Measurements from ENCODE around the gene BAZ1B. TPM values are rescaled to one million over a fixed set of nuclear protein-coding genes. Genes with fewer than 3 reads are reported as not detected.

The BAZ1B gene
- total and polyA plus RNA-seq, 8 donors = 8.9 to 210 (median 46.5) TPM

DNA sequence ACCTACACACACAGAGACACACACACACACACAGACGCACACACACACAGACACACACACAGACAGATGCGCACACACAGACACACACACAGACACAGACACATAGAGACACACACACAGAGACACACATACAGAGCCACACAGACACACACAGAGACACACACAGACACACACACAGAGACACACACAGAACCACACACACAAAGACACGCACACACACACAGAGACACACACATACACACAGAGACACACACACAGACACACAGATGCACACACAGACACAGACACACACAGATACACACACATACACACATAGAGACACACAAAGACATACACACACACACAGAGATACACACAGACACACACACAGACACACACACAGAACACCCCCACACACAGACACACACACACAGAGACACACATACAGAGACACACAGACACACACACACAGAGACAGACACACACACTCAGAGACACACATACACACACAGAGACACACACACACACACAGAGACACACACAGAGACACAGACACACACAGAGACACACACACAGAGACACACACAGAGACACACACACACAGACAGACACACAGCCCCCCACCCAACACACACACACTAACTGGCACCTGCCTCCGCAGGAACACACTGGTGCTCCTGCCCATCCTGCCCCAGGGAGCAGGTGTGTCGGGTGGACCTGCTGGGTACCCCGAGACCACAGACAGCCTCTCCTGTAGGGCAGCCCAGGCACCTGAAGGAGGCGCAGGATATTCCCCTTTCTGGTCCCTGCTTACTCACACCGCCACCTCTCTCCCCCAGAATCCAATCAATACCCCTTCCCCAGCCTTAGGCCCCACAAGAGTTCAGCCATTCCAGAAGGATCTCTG, 93.9 kb downstream of the BAZ1B start:
- whole genome bisulfite sequencing, 5 donors = 81 to 97% (median 87%) methylated on average over 7 to 8 of the region's 8 CpGs
- TF ChIP-seq POLR2A (IDR thresholded peaks at IDR 0.05) (peak in 1 of 4 donors; percentile 28), CTCF (IDR thresholded peaks at IDR 0.05) (no peak), EP300 (IDR thresholded peaks at IDR 0.05) (no peak)
- no peak for DNase-seq

GRCh38 chr7:73426016-73426415, 96.1 kb downstream of the BAZ1B start:
- H3K27me3 ChIP-seq = peaks cover 0 to 28% (median 17%) of the 10 kb centered on the region in 3 donors
- no peaks in the 10 kb centered on the region for H3K9me3 ChIP-seq
- DNase-seq = no peak
- no peak for TF ChIP-seq EP300 (IDR thresholded peaks at IDR 0.05)
- TF ChIP-seq CTCF (IDR thresholded peaks at IDR 0.05) = no peak
- no peak for TF ChIP-seq POLR2AphosphoS5 (IDR thresholded peaks at IDR 0.05)
- no peak for TF ChIP-seq POLR2A (IDR thresholded peaks at IDR 0.05)
- peaks cover 9 to 12% (median 10%) of the 10 kb centered on the region in 4 donors for H3K4me1 ChIP-seq
- no peak overlapping the region for H3K4me3 ChIP-seq
- no peak overlapping the region for H3K27ac ChIP-seq
- 88 to 95% (median 93%) methylated on average over 8 of the region's 8 CpGs for WGBS, 5 donors
- no peaks in the 10 kb centered on the region for H3K36me3 ChIP-seq
- intact Hi-C loops (cut with DNase I; ENCODE audit: low total_unique reads) = no loop called here

More for the DNA sequence above, 93.9 kb downstream of the BAZ1B start:
- Histone ChIP-seq H3K4me1 (peaks cover 9 to 14% (median 11%) of the 10 kb centered on the region in 4 donors), H3K36me3 (no peaks in the 10 kb centered on the region), H3K27ac (no peak overlapping the region), H3K4me3 (no peak overlapping the region), H3K9me3 (no peaks in the 10 kb centered on the region), H3K27me3 (peaks cover 0 to 44% (median 21%) of the 10 kb centered on the region in 3 donors)
- intact Hi-C loops (cut with DNase I; ENCODE audit: low total_unique reads) = no loop called here

- Histone ChIP-seq H3K9me3 (no peaks in the 10 kb centered on the region), H3K4me3 (no peak overlapping the region), H3K27ac (no peak overlapping the region), H3K27me3 (peaks cover 0 to 23% (median 17%) of the 10 kb centered on the region in 3 donors), H3K4me1 (peaks cover 9 to 12% (median 10%) of the 10 kb centered on the region in 4 donors), H3K36me3 (no peaks in the 10 kb centered on the region)
- TF ChIP-seq CTCF (IDR thresholded peaks at IDR 0.05) = no peak
- no peak for TF ChIP-seq EP300 (IDR thresholded peaks at IDR 0.05)
- no peak for TF ChIP-seq POLR2AphosphoS5 (IDR thresholded peaks at IDR 0.05)
- no peak for DNase-seq
- WGBS, 5 donors = 93 to 98% (median 95%) methylated on average over 9 of the region's 9 CpGs
- intact Hi-C loops (cut with DNase I; ENCODE audit: low total_unique reads) = no loop called here
Observed at GRCh38 chr7:73425356-73425983, 96.6 kb downstream of the BAZ1B start.

DNA sequence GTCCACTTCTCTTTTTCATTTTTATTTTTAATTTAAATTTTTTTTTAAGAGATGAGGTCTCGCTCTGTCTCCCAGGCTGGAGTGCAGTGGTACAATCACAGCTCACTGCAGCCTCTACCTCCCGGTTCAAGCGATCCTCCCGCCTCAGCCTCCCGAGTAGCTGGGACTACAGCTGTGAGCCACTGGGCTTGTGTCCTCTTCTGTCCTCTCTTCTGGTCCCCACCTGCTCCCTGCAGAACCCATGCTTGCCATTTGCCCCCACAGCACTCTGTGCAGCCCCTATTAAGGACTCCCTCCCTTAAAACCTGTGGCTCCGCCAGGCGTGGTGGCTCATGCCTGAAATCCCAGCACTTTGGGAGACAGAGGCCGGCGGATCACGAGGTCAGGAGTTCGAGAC, 97.6 kb downstream of the BAZ1B start:
- no peak for TF ChIP-seq EP300 (IDR thresholded peaks at IDR 0.05)
- no peak for TF ChIP-seq POLR2AphosphoS5 (IDR thresholded peaks at IDR 0.05)
- no peak for TF ChIP-seq CTCF (IDR thresholded peaks at IDR 0.05)
- no peak for TF ChIP-seq POLR2A (IDR thresholded peaks at IDR 0.05)
- no peaks in the 10 kb centered on the region for H3K9me3 ChIP-seq
- DNase-seq = no peak
- peak overlapping the region; percentile 23 to 39 (median 38) for H3K4me3 ChIP-seq
- WGBS, 5 donors = 84 to 91% (median 89%) methylated on average over 11 of the region's 11 CpGs
- intact Hi-C loops (cut with DNase I; ENCODE audit: low total_unique reads) = no loop called here
- no peaks in the 10 kb centered on the region for H3K36me3 ChIP-seq
- H3K27ac ChIP-seq = peak overlapping the region in 1 of 5 donors; percentile 37
- peaks cover 0 to 20% (median 17%) of the 10 kb centered on the region in 3 donors for H3K27me3 ChIP-seq
- H3K4me1 ChIP-seq = peaks cover 9 to 12% (median 10%) of the 10 kb centered on the region in 4 donors

Data from stomach (tissue), 9 donors.